Peyer's patch (tissue), 4 donors: ENCODE results near the gene PRSS38. TPM values are rescaled to one million over a fixed set of nuclear protein-coding genes. Genes with fewer than 3 reads are reported as not detected.

Experiments used
- DNase-seq, 3 donors: peaks; one replicate each; pipeline ENCODE4 v3.0.0-alpha.2; 2017 to 2019
- H3K27ac ChIP-seq, 4 donors: fragments of 200-600 bp; sonication (generic); one replicate each; pipeline ENCODE4 v1.5.1; 2016 to 2019
- H3K27me3 ChIP-seq, 2 donors: fragments of 200-600 bp; sonication (generic); one replicate each; pipeline ENCODE4 v1.5.1; 2019
- H3K36me3 ChIP-seq, 3 donors: fragments of 200-600 bp; sonication (generic); one replicate each; pipeline ENCODE4 v1.5.1; 2016 to 2019
- H3K4me1 ChIP-seq, 4 donors: fragments of 200-600 bp; sonication (generic); one replicate each; pipeline ENCODE4 v1.5.1; 2016 to 2019
- H3K4me3 ChIP-seq, 4 donors: fragments of 200-600 bp; sonication (generic); 1 replicate in 3 of 4; 2 replicates in 1 of 4; pipeline ENCODE4 v1.5.1; 2016 to 2019; ENCODE audit warnings: mild to moderate bottlenecking in 1 of 4
- H3K9me3 ChIP-seq, 4 donors: fragments of 200-600 bp; sonication (generic); one replicate each; pipeline ENCODE4 v1.5.1; 2016 to 2019; ENCODE audit warnings: mild to moderate bottlenecking in 1 of 4
- POLR2A ChIP-seq, 2 donors: fragments of 450-650 bp; IDR thresholded peaks; one replicate each; pipeline ENCODE4 v1.5.1; 2017; ENCODE audit warnings: antibody characterized with exemption in 2 of 2, mild to moderate bottlenecking in 2 of 2, moderate library complexity in 2 of 2
- total RNA-seq, 4 donors: library from RNA; depleted of rRNA; stranded (reverse); fragments of >200 nt; gene quantifications; one replicate each; pipeline ENCODE4 v1.1.0, GENCODE V29; 2016
- TF ChIP-seq, protein P1 (sequence below), 6 experiments: fragments of 450-650 bp in 4 of 6; fragments of 200-600 bp in 2 of 6; sonication (generic) in 1 of 6; IDR thresholded peaks; one replicate each; pipeline ENCODE4 v1.5.1; 2017 to 2019; ENCODE audit warnings: antibody characterized with exemption in 6 of 6, mild to moderate bottlenecking in 3 of 6, moderate library complexity in 1 of 6

Gene PRSS38
- total RNA-seq, 4 donors from 2014 or later: not detected

DNA sequence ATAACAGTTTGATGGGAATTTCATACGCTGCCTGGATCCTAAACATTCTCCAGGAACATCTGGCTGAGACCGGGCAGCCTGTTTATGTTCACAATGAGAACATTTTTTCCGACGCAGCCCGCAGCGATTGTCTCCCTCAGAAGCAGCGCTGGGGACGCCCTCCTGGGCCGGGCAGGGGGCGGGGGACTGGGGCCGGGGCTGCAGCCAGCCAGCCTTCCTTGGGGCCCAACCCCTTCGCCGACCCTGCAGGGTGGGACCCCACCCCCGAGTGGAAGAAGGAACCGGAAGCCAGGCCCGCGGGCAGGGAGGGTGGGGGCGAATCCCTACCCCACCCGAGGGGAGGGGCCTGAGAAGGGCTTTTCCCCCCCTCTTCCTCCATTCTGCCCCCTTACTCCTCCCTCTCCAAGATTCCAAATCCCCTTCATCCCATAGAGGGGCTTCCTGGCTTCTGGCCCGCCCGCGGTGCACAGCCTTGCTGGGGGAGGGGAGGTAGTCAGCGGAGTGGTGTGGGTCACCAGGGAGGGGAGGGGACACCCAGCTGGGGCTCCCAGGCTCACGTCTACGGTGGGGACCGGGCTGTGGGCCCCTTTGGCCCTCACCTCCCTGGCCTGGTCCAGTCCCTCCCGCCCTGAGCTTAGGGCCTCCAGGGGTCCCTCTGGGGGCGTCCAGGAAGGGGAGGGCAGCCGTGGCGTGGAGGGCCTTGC, 71.7 kb downstream of the PRSS38 start:
- Histone ChIP-seq H3K9me3 (no peaks in the 10 kb centered on the region), H3K27ac (peak overlapping the region; percentile 71 to 93 (median 84)), H3K36me3 (no peaks in the 10 kb centered on the region), H3K4me1 (peaks cover 0 to 16% (median 6%) of the 10 kb centered on the region in 4 donors), H3K27me3 (no peaks in the 10 kb centered on the region), H3K4me3 (peak overlapping the region; percentile 40 to 56 (median 46))
- DNase-seq: peak; percentile 42 to 73 (median 63)
- TF ChIP-seq, protein P1, sequence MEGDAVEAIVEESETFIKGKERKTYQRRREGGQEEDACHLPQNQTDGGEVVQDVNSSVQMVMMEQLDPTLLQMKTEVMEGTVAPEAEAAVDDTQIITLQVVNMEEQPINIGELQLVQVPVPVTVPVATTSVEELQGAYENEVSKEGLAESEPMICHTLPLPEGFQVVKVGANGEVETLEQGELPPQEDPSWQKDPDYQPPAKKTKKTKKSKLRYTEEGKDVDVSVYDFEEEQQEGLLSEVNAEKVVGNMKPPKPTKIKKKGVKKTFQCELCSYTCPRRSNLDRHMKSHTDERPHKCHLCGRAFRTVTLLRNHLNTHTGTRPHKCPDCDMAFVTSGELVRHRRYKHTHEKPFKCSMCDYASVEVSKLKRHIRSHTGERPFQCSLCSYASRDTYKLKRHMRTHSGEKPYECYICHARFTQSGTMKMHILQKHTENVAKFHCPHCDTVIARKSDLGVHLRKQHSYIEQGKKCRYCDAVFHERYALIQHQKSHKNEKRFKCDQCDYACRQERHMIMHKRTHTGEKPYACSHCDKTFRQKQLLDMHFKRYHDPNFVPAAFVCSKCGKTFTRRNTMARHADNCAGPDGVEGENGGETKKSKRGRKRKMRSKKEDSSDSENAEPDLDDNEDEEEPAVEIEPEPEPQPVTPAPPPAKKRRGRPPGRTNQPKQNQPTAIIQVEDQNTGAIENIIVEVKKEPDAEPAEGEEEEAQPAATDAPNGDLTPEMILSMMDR (IDR thresholded peaks at IDR 0.05): no peak
- TF ChIP-seq POLR2A (IDR thresholded peaks at IDR 0.05): no peak

DNA sequence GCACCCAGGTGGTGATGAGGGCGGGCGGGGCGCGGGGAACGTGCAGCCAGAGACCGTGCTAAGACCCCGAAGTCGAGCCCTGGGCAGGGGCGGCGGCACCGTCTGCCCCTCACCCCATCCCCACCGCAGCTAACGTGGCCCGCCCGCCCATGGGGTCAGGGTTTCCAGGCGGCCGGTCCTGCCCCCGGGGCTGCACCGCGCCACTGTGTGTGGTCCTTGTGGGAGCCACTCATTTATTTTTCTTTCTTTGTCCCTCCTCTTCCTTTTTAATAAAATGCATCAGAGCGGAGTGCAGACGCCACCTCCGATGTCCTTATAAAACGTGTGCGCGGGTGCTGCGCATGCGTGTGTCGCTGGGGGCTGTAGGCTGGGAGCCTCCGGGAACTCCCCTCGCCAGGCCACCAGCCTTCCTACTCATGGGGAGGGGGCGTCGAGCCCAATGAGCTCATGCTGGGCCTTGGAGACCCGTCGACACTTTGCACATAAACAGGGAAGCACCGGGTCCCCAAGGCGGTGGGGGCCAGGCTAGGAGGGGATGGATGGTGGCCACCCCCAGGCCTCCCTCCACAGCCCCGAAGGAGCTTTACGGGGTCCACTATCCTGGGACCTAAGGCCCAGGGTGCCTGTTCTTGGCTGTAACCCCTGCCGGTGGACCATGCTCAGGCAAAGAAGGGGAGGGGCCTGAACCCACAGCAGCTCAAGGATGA, 72.4 kb downstream of the PRSS38 start:
- peak overlapping the region; percentile 40 to 56 (median 46) for H3K4me3 ChIP-seq
- H3K4me1 ChIP-seq: peaks cover 0 to 16% (median 6%) of the 10 kb centered on the region in 4 donors
- peak overlapping the region; percentile 71 to 93 (median 84) for H3K27ac ChIP-seq
- no peaks in the 10 kb centered on the region for H3K9me3 ChIP-seq
- H3K36me3 ChIP-seq: no peaks in the 10 kb centered on the region
- no peaks in the 10 kb centered on the region for H3K27me3 ChIP-seq
- TF ChIP-seq POLR2A (IDR thresholded peaks at IDR 0.05): no peak
- TF ChIP-seq, protein P1 (IDR thresholded peaks at IDR 0.05): no peak
- DNase-seq: peak; percentile 26 to 76 (median 56)

DNA sequence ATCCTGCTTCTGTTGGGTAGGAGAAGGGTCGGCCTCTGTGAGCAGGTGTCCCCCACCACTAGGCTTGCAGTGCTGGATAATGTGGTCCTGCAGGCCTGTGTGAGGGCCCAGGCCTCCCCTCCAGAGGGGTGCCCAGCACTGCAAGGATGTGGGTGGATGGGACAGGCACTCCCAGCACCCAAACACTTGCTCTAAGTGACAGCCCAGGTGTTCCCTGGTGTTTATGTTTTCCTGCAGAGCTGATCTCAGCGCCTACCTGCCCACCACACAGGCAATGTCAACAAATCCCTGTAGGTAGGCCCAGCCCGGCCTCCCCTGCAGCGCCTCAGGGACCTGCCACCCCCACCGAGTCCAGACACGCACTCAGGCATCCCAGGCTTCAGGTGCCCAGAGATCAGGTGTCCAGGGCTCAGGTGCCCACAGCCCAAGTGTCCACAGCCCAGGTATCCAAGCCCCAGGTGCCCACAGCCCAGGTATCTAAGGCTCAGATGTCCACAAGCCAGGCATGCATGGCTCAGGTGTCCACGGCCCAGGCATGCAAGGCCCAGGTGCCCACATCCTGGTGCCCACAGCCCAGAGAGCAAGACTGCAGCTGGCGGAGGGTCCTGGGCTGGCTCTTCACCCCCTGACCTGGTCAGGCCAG, 73.0 kb downstream of the PRSS38 start:
- peak in 2 of 3 donors; percentile 39 to 45 for DNase-seq
- H3K27ac ChIP-seq: peak overlapping the region in 3 of 4 donors; percentile 71 to 93 (median 87)
- no peaks in the 10 kb centered on the region for H3K27me3 ChIP-seq
- H3K9me3 ChIP-seq: no peaks in the 10 kb centered on the region
- TF ChIP-seq POLR2A (IDR thresholded peaks at IDR 0.05): no peak
- TF ChIP-seq, protein P1 (IDR thresholded peaks at IDR 0.05): no peak
- H3K4me1 ChIP-seq: peaks cover 0 to 16% (median 6%) of the 10 kb centered on the region in 4 donors
- H3K36me3 ChIP-seq: no peaks in the 10 kb centered on the region
- H3K4me3 ChIP-seq: no peak overlapping the region

DNA sequence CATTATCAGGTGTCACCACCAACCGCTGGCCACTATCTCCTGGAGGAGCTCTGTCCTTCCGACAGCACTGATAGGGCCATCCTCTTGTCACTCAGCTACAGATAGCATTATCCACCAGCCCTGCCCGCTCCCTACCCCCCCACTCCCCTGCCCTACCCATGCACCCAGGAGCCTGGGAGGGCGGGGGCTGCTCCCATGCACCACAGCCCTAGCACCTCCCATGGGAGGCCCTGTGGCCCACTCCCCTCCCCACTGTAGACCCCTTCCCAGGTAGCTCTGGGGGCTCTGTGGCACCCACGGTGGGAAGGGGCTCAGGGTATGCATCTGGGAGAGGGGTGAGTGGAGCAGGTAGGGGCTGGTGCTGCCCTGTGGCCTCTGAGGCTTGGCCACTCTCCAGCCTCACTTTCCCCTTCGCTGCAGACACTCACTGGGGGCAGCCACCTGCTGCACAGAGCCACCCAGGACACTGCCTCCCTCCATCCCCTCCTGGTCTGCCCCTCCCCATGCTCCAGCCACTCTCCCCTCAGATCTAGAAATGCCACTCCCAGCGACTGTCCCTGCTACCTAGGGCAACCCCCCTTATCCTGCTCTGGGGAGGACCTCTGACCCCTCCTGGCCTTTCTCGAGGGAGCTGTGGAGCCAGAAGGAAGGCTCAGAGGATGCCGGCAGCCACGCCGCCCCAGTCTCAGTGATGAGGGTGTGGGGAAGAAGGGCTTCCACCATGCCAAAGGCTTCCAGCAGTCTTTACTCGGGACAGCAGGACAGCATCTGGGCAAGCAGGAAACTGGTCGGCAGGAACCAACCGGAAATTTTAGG, 73.8 kb downstream of the PRSS38 start:
- TF ChIP-seq, protein P1 (IDR thresholded peaks at IDR 0.05): no peak
- TF ChIP-seq POLR2A (IDR thresholded peaks at IDR 0.05): no peak
- Histone ChIP-seq H3K27me3 (no peaks in the 10 kb centered on the region), H3K9me3 (no peaks in the 10 kb centered on the region), H3K36me3 (no peaks in the 10 kb centered on the region), H3K27ac (no peak overlapping the region), H3K4me1 (peaks cover 0 to 16% (median 6%) of the 10 kb centered on the region in 4 donors), H3K4me3 (no peak overlapping the region)
- DNase-seq: peak in 2 of 3 donors; percentile 38 to 43

DNA sequence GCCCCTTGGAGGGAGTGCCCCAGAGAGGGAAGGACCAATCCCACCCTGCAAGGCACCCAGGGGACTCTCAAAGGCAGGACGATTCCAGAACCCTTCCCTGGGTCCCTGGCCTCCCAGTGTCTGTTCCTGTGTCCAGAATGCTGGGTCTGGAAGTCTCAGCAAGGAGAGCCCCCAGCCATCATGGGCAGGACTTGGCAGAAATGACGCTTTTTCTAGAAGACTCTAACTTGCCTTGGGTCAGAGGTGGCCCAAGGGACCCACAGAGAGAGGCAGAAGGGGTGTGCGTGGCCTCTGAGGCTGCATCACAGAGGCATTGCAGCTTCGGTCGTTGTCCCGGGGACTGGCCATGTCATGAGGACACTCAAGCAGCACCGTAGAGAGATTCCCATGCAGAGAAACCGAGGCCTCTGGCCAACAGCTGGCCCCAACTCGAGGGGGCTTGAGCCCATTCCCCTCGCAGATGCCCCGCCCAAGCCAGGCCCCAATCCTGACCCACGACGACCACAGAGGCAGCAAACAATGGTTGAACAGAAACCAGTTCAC, 74.5 kb downstream of the PRSS38 start:
- DNase-seq: peak in 1 of 3 donors; percentile 38
- Histone ChIP-seq H3K36me3 (no peaks in the 10 kb centered on the region), H3K27ac (no peak overlapping the region), H3K4me3 (no peak overlapping the region), H3K9me3 (no peaks in the 10 kb centered on the region), H3K27me3 (no peaks in the 10 kb centered on the region), H3K4me1 (peaks cover 0 to 16% (median 6%) of the 10 kb centered on the region in 4 donors)
- TF ChIP-seq, protein P1 (IDR thresholded peaks at IDR 0.05): no peak
- no peak for TF ChIP-seq POLR2A (IDR thresholded peaks at IDR 0.05)
